GM19238 (cell line): Measurements from ENCODE around the gene ELAPOR2.
"Not testable (repeated sequence)": the region's sequence is repeated elsewhere in the genome, so short reads cannot be mapped to it uniquely, and the experiment has no call there.

ENCODE experiments used
- DNase-seq: peaks from one replicate; pipeline ENCODE4 v3.0.0; 2011; ENCODE audit warnings: low spot score; ENCODE audit not compliant: insufficient read length

Gene ELAPOR2

DNA sequence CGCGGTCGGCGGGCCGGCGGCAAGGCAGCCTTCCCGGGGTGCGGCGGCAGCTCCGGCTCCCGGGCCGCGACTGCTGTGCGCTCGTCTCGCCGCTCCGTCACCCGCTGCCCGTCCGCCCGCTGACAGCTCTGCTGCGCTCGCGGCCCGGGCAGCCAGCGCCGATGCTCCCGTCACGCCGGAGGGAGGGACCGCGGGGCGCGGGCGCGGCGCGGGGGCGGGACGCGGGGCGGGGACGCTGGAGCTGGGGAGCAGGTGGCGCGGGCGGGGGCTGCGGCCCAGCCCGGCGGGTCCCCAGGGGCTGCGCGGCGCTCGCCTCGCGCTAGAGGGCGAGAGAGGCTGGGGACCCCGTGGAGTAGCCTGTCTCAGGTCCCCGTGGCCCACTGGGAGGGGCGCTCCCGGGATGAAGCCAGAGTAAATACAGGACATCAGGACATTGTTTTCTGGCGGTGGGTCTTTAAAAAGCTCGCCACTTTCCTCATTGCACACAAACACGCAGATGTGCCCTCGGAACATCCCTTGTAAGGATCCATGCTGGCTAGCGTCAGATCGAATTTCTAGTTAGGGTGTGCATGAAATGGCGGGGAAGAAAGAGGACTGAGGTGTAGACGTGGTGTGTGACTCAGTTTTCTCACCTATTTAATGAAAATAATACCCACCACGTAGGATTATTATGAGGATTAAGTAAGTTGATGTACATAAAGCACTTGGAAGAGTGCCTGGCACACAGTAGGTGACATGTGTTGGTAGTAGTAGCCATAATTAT is at the start of gene ELAPOR2:
Gene ELAPOR2, minus strand, starts transcription at position 130 of the 763 bp plus-strand sequence. CDS start 141 bp downstream, outside the sequence.
- DNase-seq: peak; percentile 80

GRCh38 chr7:87107949-87108776 is 48.7 kb upstream of the ELAPOR2 start:
- DNase-seq: no peak

DNA sequence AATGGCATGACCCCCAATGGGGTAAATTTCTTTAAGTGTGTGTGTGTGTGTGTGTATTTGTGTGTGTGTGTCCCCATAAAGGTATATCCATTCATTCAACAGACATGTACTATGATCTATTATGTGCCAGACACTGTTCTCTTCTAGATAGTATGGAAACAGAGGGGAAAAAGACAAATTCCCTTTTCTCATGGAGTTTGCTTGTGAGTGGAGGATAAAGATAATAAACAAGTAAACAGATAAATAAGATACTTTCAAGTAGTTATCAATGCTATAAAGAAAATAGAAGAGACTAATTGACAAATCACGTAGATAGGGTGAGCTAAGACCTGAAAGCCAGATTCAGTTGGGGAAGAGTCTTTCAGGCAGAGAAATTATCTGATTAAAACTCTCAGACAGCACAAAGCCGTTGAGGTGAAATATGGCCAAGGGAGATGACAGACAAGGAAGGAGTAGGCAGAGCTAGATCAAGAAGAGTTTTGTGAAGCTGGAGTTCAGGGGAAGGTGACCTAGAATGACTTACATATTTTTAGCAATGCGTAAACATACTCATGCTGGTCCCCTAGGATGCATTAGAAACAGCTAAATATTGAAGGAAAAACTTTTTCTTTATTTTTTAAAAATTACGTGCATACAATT is 47.6 kb upstream of the ELAPOR2 start:
- no peak for DNase-seq

DNA sequence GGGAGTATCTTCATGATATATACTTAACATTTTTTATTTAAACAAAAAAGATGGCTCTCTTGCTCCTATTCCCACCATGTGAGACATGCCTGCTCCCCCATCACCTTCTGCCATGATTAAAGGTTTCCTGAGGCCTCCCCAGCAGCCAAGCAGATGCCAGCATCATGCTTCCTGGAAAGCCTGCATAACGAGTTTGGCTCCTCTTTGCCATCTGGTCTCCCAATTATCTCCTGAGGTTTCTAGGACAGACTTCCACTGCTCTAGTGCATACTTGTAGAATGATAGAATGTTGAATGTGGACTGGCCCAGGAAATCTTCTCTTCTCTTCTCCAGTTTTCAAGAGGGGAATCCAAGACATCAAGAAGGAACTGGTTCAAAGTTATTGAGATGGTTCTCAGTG is 45.9 kb upstream of the ELAPOR2 start:
- DNase-seq: no peak

- no peak for DNase-seq
Measured at GRCh38 chr7:87100326-87100725, 40.9 kb upstream of the ELAPOR2 start.

- not testable (repeated sequence) for DNase-seq
Measured at GRCh38 chr7:87097375-87097774, 37.9 kb upstream of the ELAPOR2 start.

- no peak for DNase-seq
Measured at GRCh38 chr7:87094322-87094721, 34.9 kb upstream of the ELAPOR2 start.

GRCh38 chr7:87092568-87093091 is 33.2 kb upstream of the ELAPOR2 start:
- DNase-seq: no peak

DNA sequence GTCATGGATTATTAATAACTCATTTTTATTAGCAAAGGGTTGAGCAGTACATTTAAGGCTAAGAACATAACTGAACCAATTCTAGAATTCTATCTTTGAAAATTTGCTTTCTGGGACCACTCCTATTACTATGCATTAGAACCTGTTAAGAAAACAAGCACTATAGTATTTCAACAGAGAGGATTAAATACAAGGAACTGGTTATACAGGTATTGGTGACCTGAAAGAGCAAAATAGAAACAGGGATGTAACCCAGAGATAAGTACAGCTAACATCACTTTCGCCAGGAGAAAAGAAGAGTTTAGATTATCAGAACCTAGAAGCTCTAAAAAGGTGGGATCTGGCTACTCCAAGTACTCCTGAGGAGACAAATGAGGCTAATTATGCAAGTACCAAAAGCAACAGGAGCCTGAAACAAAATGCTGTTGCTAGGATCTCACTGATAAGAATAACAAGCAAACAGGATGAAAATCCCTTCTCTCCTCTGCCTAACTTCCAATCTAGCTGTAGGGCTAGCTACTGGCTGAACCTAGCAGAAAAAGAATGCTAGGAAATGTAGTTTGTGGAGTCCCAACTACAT is 32.1 kb upstream of the ELAPOR2 start:
- DNase-seq: no peak

DNA sequence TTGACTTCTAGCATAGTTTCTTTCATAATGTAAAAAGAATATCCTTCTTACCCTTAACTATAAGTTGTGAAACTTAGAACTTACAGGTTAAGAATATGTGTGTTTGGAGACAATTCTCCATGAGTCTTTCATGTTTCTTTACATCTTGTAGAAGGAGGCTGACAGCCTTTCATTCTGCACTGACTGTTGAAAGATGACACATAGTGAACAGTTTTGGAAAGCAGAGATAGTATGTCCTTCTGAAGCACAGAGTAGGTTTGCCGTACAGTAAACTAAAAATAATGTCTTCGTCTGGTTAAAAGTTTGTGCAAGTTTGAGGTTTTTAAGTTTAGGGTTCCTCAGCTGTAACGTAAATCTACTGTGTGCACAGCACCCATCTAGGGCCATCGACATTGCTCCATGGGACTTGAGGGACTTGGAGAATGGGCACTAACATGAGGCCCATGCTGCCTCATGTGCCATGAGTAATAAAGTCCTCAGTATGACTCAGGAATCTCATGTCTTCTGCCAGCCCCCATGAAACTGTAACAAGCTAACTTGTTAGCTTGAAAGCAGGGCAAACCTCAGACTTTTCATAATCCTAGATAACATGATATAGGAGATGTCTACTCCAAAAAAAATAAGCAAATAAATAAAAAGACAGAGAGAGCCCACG is 24.5 kb upstream of the ELAPOR2 start:
- no peak for DNase-seq

DNA sequence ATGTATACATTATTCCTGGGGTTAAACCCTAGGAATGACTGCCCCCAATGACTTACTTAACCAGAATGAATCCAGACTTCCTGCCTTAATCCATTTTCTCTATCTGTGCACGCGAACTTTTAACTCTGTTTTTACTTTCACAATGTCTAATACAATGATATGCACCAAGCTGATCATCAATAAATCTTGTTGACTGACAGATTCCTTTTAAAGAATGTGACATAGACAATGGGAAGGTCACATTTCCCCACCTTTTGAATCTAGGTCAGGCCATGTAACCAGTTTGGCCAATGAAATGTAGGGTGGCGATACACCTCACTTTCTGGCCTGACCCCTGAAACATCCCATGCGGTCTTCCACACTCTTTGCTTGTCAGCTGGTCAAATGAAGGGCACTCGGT is 23.2 kb upstream of the ELAPOR2 start:
- DNase-seq: no peak

GRCh38 chr7:87075671-87076404 is 16.4 kb upstream of the ELAPOR2 start:
- DNase-seq: no peak

- no peak for DNase-seq
Measured at GRCh38 chr7:87067788-87068187, 8.3 kb upstream of the ELAPOR2 start.

DNA sequence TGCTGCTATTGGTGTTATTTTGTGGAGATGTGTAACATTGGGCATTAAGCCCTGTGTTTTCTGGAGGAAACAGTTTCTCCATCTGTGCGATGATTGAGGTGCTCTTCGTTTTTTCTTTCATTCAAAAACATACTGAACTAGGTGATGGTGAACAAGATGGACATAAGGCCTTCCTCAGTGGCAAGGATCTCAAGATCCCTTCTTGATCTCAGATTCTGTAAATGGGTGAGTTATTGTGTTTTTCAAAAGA is 759 bp upstream of the ELAPOR2 start:
- DNase-seq: no peak

- DNase-seq: no peak
Measured at GRCh38 chr7:87058744-87059524, 520 bp downstream of the ELAPOR2 start.

DNA sequence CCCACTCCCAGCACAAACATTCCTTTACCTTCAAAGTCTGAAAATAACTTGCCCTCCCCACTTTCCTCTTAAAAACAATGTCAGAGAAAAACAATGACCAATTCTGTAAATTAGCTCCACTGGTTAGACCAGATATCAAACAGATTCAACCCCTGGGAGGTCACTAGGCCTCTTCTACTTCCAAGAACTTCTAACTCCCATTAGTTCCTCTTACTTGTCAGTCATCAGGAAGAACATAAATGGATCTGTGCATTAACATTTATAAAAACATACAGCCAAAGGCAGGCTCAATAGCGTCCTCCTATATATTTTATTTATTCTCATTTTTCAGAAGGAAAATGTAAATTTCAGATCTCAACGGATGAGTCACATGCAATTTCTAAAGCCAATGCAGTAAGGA is 2.2 kb downstream of the ELAPOR2 start:
- no peak for DNase-seq

- no peak for DNase-seq
Measured at GRCh38 chr7:87056346-87056745, 3.1 kb downstream of the ELAPOR2 start.

- no peak for DNase-seq
Measured at GRCh38 chr7:87048839-87049238, 10.6 kb downstream of the ELAPOR2 start.

DNA sequence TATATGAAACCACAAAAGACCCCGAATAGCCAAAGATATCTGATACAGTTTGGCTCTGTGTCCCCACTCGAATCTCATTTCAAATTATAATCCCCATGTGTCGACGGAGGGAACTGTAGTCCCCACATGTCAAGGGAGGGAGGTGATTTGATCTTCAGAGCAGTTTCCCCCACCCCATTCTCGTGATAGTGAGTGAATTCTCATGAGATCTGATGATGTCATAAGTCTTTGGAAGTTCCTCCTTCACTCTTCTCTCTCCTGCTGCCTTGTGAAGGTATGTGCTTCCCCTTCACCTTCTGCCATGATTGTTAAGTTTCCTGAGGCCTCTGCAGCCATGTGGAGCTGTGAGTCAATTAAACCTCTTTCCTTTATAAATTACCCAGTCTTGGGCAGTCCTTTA is 13.0 kb downstream of the ELAPOR2 start:
- no peak for DNase-seq

GRCh38 chr7:87044713-87045112 is 14.7 kb downstream of the ELAPOR2 start:
- not testable (repeated sequence) for DNase-seq
